Measurements from ENCODE around the gene GRPR.
"Not testable (repeated sequence)": the region's sequence is repeated elsewhere in the genome, so short reads cannot be mapped to it uniquely, and the experiment has no call there.

The GRPR gene

GRCh38 chrX:16155581-16156096 is 32.3 kb downstream of the GRPR start:
- Histone ChIP-seq H3K9me3 (ENCODE audit: control insufficient read depth, insufficient read depth, low read length) (no peaks in the 10 kb centered on the region), H3K27me3 (ENCODE audit: control insufficient read depth, insufficient read depth, low read length) (no peaks in the 10 kb centered on the region), H3K27ac (ENCODE audit: low read depth, low read length) (no peak overlapping the region), H3K36me3 (ENCODE audit: control insufficient read depth, insufficient read depth, low read length) (peaks cover 99% of the 10 kb centered on the region), H3K9ac (ENCODE audit: low read depth, low read length) (no peak overlapping the region), H3K4me3 (ENCODE audit: low read depth, low read length) (no peak overlapping the region), H3K4me1 (ENCODE audit: control insufficient read depth, insufficient read depth, low read length) (peaks cover 9% of the 10 kb centered on the region)

DNA sequence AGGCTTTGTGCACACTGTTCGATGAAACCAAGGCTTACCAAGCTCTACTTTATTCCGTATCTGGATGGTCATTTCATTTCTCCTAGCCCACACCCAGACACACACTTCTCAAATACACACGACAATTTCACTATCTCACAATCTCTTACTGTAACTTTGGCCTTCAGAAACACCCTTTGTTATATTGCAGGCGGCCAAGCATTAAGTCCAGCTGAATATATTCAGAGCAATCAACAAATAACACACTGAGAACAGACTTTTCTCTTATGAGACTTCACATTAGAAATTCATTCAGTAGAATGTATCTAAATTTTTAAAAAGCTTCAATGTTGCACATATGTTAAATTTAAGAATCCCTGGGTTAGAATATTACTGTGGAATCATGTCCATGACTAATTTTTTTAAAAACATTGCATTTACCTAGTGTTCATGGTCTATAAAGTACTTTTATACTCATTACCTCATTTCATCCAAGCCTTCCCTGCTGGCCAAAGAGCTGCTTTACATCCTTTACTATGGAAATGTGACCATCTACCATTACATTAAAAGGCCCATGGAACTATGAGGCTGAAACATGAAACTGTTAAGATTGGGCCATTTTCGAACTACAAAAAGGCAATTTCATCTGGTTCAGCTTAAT is 33.4 kb downstream of the GRPR start:
- Histone ChIP-seq H3K4me1 (ENCODE audit: control insufficient read depth, insufficient read depth, low read length) (peaks cover 19% of the 10 kb centered on the region), H3K4me3 (ENCODE audit: low read depth, low read length) (no peak overlapping the region), H3K27ac (ENCODE audit: low read depth, low read length) (no peak overlapping the region), H3K9me3 (ENCODE audit: control insufficient read depth, insufficient read depth, low read length) (no peaks in the 10 kb centered on the region), H3K9ac (ENCODE audit: low read depth, low read length) (no peak overlapping the region), H3K36me3 (ENCODE audit: control insufficient read depth, insufficient read depth, low read length) (peaks cover 98% of the 10 kb centered on the region), H3K27me3 (ENCODE audit: control insufficient read depth, insufficient read depth, low read length) (no peaks in the 10 kb centered on the region)

- H3K27me3 ChIP-seq (ENCODE audit: control insufficient read depth, insufficient read depth, low read length): no peaks in the 10 kb centered on the region
- H3K36me3 ChIP-seq (ENCODE audit: control insufficient read depth, insufficient read depth, low read length): peaks cover 61% of the 10 kb centered on the region
- H3K27ac ChIP-seq (ENCODE audit: low read depth, low read length): peak overlapping the region; percentile 79
- no peak overlapping the region for H3K9ac ChIP-seq (ENCODE audit: low read depth, low read length)
- H3K4me1 ChIP-seq (ENCODE audit: control insufficient read depth, insufficient read depth, low read length): peaks cover 37% of the 10 kb centered on the region
- no peaks in the 10 kb centered on the region for H3K9me3 ChIP-seq (ENCODE audit: control insufficient read depth, insufficient read depth, low read length)
- H3K4me3 ChIP-seq (ENCODE audit: low read depth, low read length): no peak overlapping the region
Observed at GRCh38 chrX:16160729-16161128, 37.4 kb downstream of the GRPR start.

- peaks cover 37% of the 10 kb centered on the region for H3K4me1 ChIP-seq (ENCODE audit: control insufficient read depth, insufficient read depth, low read length)
- H3K9ac ChIP-seq (ENCODE audit: low read depth, low read length); H3K4me3 ChIP-seq (ENCODE audit: low read depth, low read length); H3K9me3 ChIP-seq (ENCODE audit: control insufficient read depth, insufficient read depth, low read length); H3K27me3 ChIP-seq (ENCODE audit: control insufficient read depth, insufficient read depth, low read length): not testable (repeated sequence)
- H3K27ac ChIP-seq (ENCODE audit: low read depth, low read length): peak overlapping the region; percentile 79
- peaks cover 57% of the 10 kb centered on the region for H3K36me3 ChIP-seq (ENCODE audit: control insufficient read depth, insufficient read depth, low read length)
Observed at GRCh38 chrX:16161173-16161572, 37.8 kb downstream of the GRPR start.

DNA sequence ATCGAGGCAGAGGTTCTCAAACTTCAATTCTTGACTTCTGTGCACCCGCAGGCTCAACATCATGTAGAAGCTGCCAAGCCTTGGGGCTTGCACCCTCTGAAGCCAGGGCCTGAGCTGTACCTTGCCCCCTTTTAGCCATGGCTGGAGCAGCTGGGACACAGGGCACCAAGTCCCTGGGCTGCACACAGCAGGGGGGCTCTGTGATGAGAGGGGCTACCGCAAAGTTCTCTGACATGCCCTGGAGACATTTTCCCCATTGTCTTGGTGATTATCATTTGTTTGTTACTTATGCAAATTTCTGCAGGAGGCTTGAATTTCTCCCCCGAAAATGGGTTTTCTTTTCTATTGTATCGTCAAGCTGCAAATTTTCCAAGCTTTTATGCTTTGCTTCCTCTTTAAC is 39.0 kb downstream of the GRPR start:
- Histone ChIP-seq H3K9ac (ENCODE audit: low read depth, low read length) (no peak overlapping the region), H3K4me3 (ENCODE audit: low read depth, low read length) (no peak overlapping the region), H3K27me3 (ENCODE audit: control insufficient read depth, insufficient read depth, low read length) (no peaks in the 10 kb centered on the region), H3K4me1 (ENCODE audit: control insufficient read depth, insufficient read depth, low read length) (peaks cover 37% of the 10 kb centered on the region), H3K9me3 (ENCODE audit: control insufficient read depth, insufficient read depth, low read length) (no peaks in the 10 kb centered on the region), H3K27ac (ENCODE audit: low read depth, low read length) (peak overlapping the region; percentile 59), H3K36me3 (ENCODE audit: control insufficient read depth, insufficient read depth, low read length) (peaks cover 55% of the 10 kb centered on the region)

- Histone ChIP-seq H3K27ac (ENCODE audit: low read depth, low read length) (no peak overlapping the region), H3K4me1 (ENCODE audit: control insufficient read depth, insufficient read depth, low read length) (peaks cover 34% of the 10 kb centered on the region), H3K9ac (ENCODE audit: low read depth, low read length) (no peak overlapping the region), H3K4me3 (ENCODE audit: low read depth, low read length) (no peak overlapping the region), H3K27me3 (ENCODE audit: control insufficient read depth, insufficient read depth, low read length) (no peaks in the 10 kb centered on the region), H3K9me3 (ENCODE audit: control insufficient read depth, insufficient read depth, low read length) (no peaks in the 10 kb centered on the region), H3K36me3 (ENCODE audit: control insufficient read depth, insufficient read depth, low read length) (peaks cover 35% of the 10 kb centered on the region)
Observed at GRCh38 chrX:16164748-16165147, 41.4 kb downstream of the GRPR start.

- Histone ChIP-seq H3K27me3 (ENCODE audit: control insufficient read depth, insufficient read depth, low read length) (no peaks in the 10 kb centered on the region), H3K36me3 (ENCODE audit: control insufficient read depth, insufficient read depth, low read length) (peaks cover 14% of the 10 kb centered on the region; the same call in 1 of the 2 replicates), H3K27ac (ENCODE audit: low read depth, low read length) (no peak within 1 kb of the TSS), H3K9me3 (ENCODE audit: control insufficient read depth, insufficient read depth, low read length) (no peaks in the 10 kb centered on the region), H3K4me3 (ENCODE audit: low read depth, low read length) (no peak within 1 kb of the TSS), H3K9ac (ENCODE audit: low read depth, low read length) (no peak within 1 kb of the TSS), H3K4me1 (ENCODE audit: control insufficient read depth, insufficient read depth, low read length) (peaks cover 15% of the 10 kb centered on the region; the same call in 1 of the 2 replicates)
Observed at GRCh38 chrX:16167181-16167580, 43.8 kb downstream of the GRPR start, which contains the start of gene MAGEB17. MAGEB17 (plus strand) TSS chrX:16167481; CDS start chrX:16170383, 2,902 bp downstream.

GRCh38 chrX:16171039-16171438 is 47.7 kb downstream of the GRPR start:
- Histone ChIP-seq H3K4me3 (ENCODE audit: low read depth, low read length) (no peak overlapping the region), H3K4me1 (ENCODE audit: control insufficient read depth, insufficient read depth, low read length) (no peaks in the 10 kb centered on the region), H3K9me3 (ENCODE audit: control insufficient read depth, insufficient read depth, low read length) (no peaks in the 10 kb centered on the region), H3K36me3 (ENCODE audit: control insufficient read depth, insufficient read depth, low read length) (peaks cover 14% of the 10 kb centered on the region; the same call in 1 of the 2 replicates), H3K27ac (ENCODE audit: low read depth, low read length) (no peak overlapping the region), H3K9ac (ENCODE audit: low read depth, low read length) (no peak overlapping the region), H3K27me3 (ENCODE audit: control insufficient read depth, insufficient read depth, low read length) (no peaks in the 10 kb centered on the region)

DNA sequence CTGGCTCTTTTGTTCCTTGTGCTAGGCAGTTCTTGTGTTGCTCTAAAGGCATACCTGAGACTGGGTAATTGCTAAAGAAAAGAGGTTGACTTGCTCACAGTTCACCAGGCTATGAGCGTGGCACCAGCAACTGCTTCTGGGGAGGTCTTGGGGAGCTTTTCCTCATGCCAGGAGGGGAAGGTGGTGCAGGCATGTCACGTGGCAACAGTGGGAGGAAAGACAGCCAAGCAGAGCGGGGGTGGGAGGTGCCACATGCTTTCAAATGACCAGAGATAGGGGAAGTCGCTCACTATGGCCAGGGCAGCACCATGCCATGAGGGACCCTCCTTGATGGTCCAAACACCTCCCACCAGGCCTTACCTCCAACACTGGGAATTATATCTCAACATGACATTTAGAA is 48.6 kb downstream of the GRPR start:
- 0 out of 2 replicates have a peak, but pooled peaks cover 5% of the 10 kb centered on the region for H3K4me1 ChIP-seq (ENCODE audit: control insufficient read depth, insufficient read depth, low read length)
- no peak overlapping the region for H3K27ac ChIP-seq (ENCODE audit: low read depth, low read length)
- no peaks in the 10 kb centered on the region for H3K9me3 ChIP-seq (ENCODE audit: control insufficient read depth, insufficient read depth, low read length)
- peaks cover 8% of the 10 kb centered on the region; the same call in 1 of the 2 replicates for H3K36me3 ChIP-seq (ENCODE audit: control insufficient read depth, insufficient read depth, low read length)
- H3K27me3 ChIP-seq (ENCODE audit: control insufficient read depth, insufficient read depth, low read length): no peaks in the 10 kb centered on the region
- no peak overlapping the region for H3K4me3 ChIP-seq (ENCODE audit: low read depth, low read length)
- no peak overlapping the region for H3K9ac ChIP-seq (ENCODE audit: low read depth, low read length)

DNA sequence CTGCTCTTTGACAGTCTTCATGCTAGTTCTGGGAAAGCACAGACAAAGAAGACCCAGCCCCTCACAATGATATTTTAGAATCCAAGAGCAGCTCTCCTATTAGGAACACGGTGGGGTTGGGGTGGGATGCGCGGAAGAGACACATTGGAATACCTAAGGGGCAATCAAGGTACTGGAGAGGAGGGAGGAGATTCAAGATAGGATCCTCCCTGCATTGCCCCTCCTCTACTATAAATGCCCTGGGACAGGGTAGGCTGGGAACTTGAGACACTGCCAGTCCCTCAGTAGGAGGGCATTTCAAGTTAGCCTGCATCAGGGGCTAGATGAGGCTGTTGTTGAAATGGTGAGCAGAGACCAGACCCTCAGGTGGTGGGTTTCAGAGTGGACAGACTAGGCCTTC is 49.0 kb downstream of the GRPR start:
- Histone ChIP-seq H3K36me3 (ENCODE audit: control insufficient read depth, insufficient read depth, low read length) (peaks cover 4% of the 10 kb centered on the region; the same call in 1 of the 2 replicates), H3K4me1 (ENCODE audit: control insufficient read depth, insufficient read depth, low read length) (peaks cover 9% of the 10 kb centered on the region; the same call in 1 of the 2 replicates), H3K9ac (ENCODE audit: low read depth, low read length) (no peak overlapping the region), H3K27me3 (ENCODE audit: control insufficient read depth, insufficient read depth, low read length) (no peaks in the 10 kb centered on the region), H3K9me3 (ENCODE audit: control insufficient read depth, insufficient read depth, low read length) (no peaks in the 10 kb centered on the region), H3K4me3 (ENCODE audit: low read depth, low read length) (no peak overlapping the region), H3K27ac (ENCODE audit: low read depth, low read length) (no peak overlapping the region)

DNA sequence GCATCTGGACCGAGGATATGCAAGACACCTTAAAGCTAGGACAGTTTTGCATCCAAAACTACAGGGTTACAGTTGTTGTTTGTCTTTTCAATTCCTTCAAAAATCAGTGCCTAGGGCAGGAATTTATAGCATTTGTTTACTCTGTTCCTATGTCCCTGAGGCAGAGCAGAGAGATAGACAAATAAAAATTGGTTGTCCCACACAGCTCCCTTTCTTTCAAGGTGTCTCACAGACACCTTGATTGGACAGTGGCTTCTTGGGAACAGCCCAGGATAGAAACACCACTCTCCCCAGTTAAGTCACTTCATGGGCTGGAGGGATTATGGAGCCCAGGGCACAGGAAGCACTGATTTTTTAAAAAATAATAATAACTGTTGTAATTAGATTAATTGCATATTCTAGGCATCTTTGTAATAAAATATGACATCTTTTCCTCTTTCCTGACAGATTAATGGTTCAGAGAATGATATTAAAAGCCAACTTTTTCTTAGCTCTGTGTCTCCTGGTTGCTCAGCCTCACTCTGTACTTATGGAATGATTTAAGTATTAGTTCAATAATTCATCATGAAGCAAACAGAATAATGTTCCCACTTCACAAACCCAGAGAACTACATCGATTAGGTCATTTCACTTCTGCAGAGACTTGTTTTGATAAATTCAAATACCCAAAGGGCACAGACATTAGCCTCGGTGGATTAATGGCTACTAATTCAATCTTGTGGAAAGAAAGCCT is 52.1 kb downstream of the GRPR start:
- Histone ChIP-seq H3K9me3 (ENCODE audit: control insufficient read depth, insufficient read depth, low read length) (no peaks in the 10 kb centered on the region), H3K36me3 (ENCODE audit: control insufficient read depth, insufficient read depth, low read length) (no peaks in the 10 kb centered on the region), H3K9ac (ENCODE audit: low read depth, low read length) (no peak overlapping the region), H3K27ac (ENCODE audit: low read depth, low read length) (no peak overlapping the region), H3K4me3 (ENCODE audit: low read depth, low read length) (no peak overlapping the region), H3K4me1 (ENCODE audit: control insufficient read depth, insufficient read depth, low read length) (peaks cover 26% of the 10 kb centered on the region), H3K27me3 (ENCODE audit: control insufficient read depth, insufficient read depth, low read length) (no peaks in the 10 kb centered on the region)

Measured in HUES48 (cell line).